ENCODE results near the gene PPP6R3.

DNA sequence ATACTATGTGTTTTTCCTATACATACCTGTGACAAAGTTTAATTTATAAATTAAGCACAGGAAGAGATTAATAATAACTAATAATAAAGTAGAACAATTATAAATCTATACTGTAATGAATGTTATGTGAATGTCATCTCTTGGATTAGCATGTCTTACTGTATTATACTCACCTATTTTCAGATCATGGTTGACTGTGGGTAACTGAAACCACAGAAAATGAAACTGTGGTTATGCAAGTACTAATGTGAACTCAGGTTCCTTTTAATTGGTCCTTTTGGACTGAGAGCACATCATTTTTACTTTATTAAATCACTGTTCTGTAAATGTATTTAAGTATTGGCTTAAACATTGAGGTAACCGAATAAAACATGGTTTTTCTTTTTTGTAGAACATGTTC, 108.8 kb downstream of the PPP6R3 start:
- TF ChIP-seq, protein P1, sequence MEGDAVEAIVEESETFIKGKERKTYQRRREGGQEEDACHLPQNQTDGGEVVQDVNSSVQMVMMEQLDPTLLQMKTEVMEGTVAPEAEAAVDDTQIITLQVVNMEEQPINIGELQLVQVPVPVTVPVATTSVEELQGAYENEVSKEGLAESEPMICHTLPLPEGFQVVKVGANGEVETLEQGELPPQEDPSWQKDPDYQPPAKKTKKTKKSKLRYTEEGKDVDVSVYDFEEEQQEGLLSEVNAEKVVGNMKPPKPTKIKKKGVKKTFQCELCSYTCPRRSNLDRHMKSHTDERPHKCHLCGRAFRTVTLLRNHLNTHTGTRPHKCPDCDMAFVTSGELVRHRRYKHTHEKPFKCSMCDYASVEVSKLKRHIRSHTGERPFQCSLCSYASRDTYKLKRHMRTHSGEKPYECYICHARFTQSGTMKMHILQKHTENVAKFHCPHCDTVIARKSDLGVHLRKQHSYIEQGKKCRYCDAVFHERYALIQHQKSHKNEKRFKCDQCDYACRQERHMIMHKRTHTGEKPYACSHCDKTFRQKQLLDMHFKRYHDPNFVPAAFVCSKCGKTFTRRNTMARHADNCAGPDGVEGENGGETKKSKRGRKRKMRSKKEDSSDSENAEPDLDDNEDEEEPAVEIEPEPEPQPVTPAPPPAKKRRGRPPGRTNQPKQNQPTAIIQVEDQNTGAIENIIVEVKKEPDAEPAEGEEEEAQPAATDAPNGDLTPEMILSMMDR (conservative IDR thresholded peaks at IDR 0.05), result no peak
- no peak for TF ChIP-seq EZH2 (IDR thresholded peaks at IDR 0.05; ENCODE audit: low read depth)
